GM12865 (cell line): ENCODE data around the gene AKIRIN2.

Experiments
- DNase-seq: peaks from one replicate; pipeline ENCODE4 v3.0.0; 2010; ENCODE audit warnings: low read depth
- H3K4me3 ChIP-seq: 2 replicates; pipeline ENCODE4 v1.5.1; 2011; ENCODE audit warnings: mild to moderate bottlenecking, low read depth, low read length, control low read depth
- TF ChIP-seq, protein P1 (sequence below): IDR thresholded peaks from 2 replicates; pipeline ENCODE4 v1.5.1; 2011; ENCODE audit warnings: low read length, control low read depth, low read depth, inconsistent platforms; ENCODE audit not compliant: insufficient read depth; ENCODE audit errors: missing control alignments

AKIRIN2 gene

GRCh38 chr6:87738744-87739143 is 36.7 kb upstream of the AKIRIN2 start:
- TF ChIP-seq, protein P1, sequence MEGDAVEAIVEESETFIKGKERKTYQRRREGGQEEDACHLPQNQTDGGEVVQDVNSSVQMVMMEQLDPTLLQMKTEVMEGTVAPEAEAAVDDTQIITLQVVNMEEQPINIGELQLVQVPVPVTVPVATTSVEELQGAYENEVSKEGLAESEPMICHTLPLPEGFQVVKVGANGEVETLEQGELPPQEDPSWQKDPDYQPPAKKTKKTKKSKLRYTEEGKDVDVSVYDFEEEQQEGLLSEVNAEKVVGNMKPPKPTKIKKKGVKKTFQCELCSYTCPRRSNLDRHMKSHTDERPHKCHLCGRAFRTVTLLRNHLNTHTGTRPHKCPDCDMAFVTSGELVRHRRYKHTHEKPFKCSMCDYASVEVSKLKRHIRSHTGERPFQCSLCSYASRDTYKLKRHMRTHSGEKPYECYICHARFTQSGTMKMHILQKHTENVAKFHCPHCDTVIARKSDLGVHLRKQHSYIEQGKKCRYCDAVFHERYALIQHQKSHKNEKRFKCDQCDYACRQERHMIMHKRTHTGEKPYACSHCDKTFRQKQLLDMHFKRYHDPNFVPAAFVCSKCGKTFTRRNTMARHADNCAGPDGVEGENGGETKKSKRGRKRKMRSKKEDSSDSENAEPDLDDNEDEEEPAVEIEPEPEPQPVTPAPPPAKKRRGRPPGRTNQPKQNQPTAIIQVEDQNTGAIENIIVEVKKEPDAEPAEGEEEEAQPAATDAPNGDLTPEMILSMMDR, result no peak
- DNase-seq, result no peak
- no peak overlapping the region for H3K4me3 ChIP-seq

DNA sequence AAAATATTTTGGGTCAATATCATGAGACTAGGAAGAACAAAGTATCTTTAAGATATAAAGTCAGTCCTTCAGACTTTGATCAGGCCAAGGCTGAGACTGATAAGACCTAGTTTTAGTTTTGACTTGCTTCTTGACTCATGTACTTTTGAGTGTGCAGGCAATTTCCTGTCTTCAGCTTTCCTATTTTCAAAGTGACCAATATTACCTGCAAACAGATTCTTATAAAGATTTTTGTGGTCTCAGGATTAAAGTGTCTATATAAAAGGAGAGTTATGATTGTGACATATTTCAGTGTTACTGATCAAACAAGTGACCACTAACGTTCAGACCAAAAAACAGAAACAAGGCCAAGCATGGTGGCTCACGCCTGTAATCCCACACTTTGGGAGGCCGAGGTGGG is 36.0 kb upstream of the AKIRIN2 start:
- peak; percentile 81 for DNase-seq
- no peak overlapping the region for H3K4me3 ChIP-seq
- TF ChIP-seq, protein P1, result no peak

DNA sequence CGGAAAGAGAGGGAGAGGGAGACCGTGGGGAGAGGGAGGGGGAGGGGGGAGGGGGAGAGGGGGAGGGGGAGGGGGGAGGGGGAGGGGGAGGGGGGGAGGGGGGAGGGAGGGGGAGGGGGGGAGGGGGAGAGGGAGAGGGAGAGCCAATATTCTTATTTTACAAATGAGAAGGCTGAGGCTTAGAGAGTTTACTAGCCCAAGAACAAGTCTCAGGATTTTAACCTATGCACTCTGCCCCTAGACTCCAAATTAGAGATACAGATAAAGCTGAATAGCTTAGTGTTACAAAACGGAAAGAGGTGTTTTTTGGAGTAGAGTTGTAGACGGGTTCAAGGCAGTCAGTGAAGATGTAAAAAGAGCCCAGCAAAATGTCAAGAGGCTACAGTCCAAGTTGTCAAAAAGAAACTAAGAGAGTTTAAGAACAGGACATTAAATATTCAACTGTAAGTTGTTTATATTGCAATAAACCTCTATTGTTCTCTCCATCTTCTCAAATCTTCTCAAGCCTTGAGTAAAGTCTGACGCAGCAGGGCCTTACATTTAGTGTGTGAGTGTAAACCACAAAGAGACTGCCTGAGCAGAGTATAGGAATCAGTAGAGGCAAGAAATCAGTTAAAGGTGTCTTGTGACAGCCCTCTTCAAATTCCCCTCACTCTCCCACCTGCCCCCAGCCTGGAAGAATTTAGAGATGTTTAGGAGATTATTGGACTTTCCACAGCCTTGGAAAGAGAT is 34.9 kb upstream of the AKIRIN2 start:
- H3K4me3 ChIP-seq, result peak overlapping the region; percentile 20; the same call in 1 of the 2 replicates
- TF ChIP-seq, protein P1, result no peak
- DNase-seq, result peak; percentile 74

- peak; percentile 87 for DNase-seq
- H3K4me3 ChIP-seq, result peak overlapping the region; percentile 10
- TF ChIP-seq, protein P1, result no peak
Measured at GRCh38 chr6:87731818-87732661, 30.0 kb upstream of the AKIRIN2 start.

- H3K4me3 ChIP-seq, result no peak overlapping the region
- no peak for DNase-seq
- TF ChIP-seq, protein P1, result no peak
Measured at GRCh38 chr6:87731080-87731479, 29.0 kb upstream of the AKIRIN2 start.

GRCh38 chr6:87729965-87730719 is 28.1 kb upstream of the AKIRIN2 start:
- DNase-seq, result no peak

More at GRCh38 chr6:87729965-87730719, 28.1 kb upstream of the AKIRIN2 start:
- no peak overlapping the region for H3K4me3 ChIP-seq
- TF ChIP-seq, protein P1, result no peak
